Measurements from ENCODE around the gene SFT2D1.
A peak's percentile ranks its signal among the peaks of the same experiment; 100 is the strongest.

Gene SFT2D1

DNA sequence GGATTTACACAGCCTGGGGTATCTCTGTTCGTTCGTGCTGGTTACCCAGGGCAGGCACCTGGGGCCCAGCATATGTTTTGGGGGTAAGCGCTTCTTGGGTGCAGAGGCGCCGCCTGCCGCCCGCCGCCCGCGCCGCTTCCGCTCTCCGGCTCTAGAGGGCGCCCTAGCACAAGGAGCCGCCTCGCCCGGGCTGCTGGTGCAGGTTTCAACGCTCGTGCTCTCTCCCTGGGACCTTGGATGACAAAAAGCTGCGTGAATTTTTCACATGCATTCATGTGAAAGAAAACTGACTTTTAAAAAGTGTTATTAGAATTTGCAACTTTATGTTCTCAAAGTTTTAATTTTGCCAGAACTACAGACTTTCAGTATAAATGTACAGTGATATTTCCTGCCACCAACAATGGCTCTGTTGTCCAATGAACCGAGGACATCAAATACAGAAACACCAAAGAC is 66.6 kb downstream of the SFT2D1 start:
- peak; percentile 40 for DNase-seq (ENCODE audit: low read depth)
- no peak overlapping the region for H3K4me3 ChIP-seq (ENCODE audit: low read length)
- TF ChIP-seq CTCF (conservative IDR thresholded peaks at IDR 0.05; ENCODE audit: low read length): peak; percentile 83

DNA sequence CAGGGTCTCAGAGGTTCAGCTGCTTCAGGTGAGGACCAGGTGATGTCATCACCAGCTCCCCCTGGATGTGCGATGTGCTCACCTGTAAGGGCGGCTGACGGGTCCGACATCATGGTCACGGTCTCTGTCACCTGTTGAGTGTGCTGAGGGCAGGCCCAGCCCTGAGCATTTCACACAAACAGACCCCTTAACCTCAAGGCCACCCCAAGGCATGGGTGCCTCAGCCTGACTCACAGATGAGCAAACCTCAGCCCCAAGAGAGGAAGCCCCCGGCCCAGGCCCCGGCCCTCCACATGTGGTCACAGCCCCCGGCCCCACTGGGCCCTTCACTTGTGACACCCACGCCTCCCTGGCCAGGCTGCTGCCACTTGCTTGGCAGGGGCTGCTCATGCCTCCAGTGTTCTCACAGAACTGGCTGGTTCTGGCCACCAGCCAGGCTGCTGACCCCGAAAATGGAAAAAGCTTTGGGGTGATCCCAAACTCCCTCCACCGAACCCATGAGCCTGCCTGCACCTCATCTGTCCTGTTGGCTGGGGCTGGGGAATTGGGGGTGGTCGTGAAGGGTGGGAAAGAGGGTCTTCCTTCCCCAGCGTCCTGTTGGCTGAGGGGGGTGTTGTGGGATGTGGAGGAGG is 67.5 kb downstream of the SFT2D1 start:
- TF ChIP-seq CTCF (conservative IDR thresholded peaks at IDR 0.05; ENCODE audit: low read length): no peak
- no peak overlapping the region for H3K4me3 ChIP-seq (ENCODE audit: low read length)
- no peak for DNase-seq (ENCODE audit: low read depth)

- TF ChIP-seq CTCF (conservative IDR thresholded peaks at IDR 0.05; ENCODE audit: low read length): no peak
- no peak overlapping the region for H3K4me3 ChIP-seq (ENCODE audit: low read length)
- no peak for DNase-seq (ENCODE audit: low read depth)
These were observed 68.2 kb downstream of the SFT2D1 start for GRCh38 chr6:166274163-166274562.

- DNase-seq (ENCODE audit: low read depth): no peak
- no peak overlapping the region for H3K4me3 ChIP-seq (ENCODE audit: low read length)
- no peak for TF ChIP-seq CTCF (conservative IDR thresholded peaks at IDR 0.05; ENCODE audit: low read length)
These were observed 71.0 kb downstream of the SFT2D1 start for GRCh38 chr6:166271376-166271765.

DNA sequence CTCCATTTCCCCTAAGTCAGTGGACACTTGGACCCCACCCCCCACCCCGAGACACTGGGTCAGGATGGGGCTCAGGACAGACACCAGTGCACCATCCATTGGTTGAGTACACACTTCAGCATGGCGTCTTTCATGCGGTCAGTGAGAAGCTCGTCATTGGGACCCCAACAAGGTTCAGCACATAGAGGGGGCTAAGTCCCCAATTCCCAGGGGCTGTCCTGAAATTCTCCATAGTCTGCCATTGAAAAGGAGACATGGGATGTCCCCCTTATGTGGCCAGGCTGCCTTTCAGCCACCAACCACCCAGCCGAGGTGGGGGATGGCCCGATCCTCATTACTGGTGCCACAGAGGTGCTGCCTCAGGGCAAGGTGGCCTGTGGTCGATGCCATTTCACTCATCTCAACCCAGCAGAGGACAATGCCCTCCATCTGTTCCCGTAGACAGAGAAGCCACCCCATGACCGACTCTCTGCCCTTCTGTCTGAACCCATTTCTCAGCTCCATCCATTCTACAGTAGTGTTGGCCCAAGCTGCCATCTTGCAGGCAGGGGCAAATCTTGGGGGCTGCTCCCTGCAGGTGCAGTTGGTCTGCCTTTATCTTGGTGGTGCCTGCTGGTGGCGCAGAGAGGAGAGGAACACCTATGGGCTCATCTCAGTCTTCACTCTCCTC is 71.5 kb downstream of the SFT2D1 start:
- H3K4me3 ChIP-seq (ENCODE audit: low read length): no peak overlapping the region
- TF ChIP-seq CTCF (conservative IDR thresholded peaks at IDR 0.05; ENCODE audit: low read length): no peak
- no peak for DNase-seq (ENCODE audit: low read depth)

Measured in AG10803 (cell line).